ENCODE measurements around the gene CD84. TPM values are rescaled to one million over a fixed set of nuclear protein-coding genes. Genes with fewer than 3 reads are reported as not detected.

Gene CD84
- total and polyA plus RNA-seq, 12 donors: 1.0 to 29.9 (median 12.4) TPM

GRCh38 chr1:160581961-160582360 lies 2.7 kb upstream of the CD84 start:
- intact Hi-C loops (cut with DNase I): no loop called here
- Histone ChIP-seq H3K27me3 (no peaks in the 10 kb centered on the region), H3K4me3 (no peak overlapping the region), H3K36me3 (replicated peaks in 1 of 2) (no peaks in the 10 kb centered on the region), H3K27ac (no peak overlapping the region), H3K4me1 (replicated peaks in 1 of 2) (no peaks in the 10 kb centered on the region), H3K9me3 (replicated peaks in 1 of 3) (no peaks in the 10 kb centered on the region)
- no peak for TF ChIP-seq CTCF (IDR thresholded peaks at IDR 0.05)
- DNase-seq: no peak
- WGBS, 4 donors: 39 to 66% (median 57%) methylated on average over 2 of the region's 2 CpGs

GRCh38 chr1:160580221-160580812 lies 1.0 kb upstream of the CD84 start:
- TF ChIP-seq POLR2A (IDR thresholded peaks at IDR 0.05): no peak
- TF ChIP-seq CTCF (IDR thresholded peaks at IDR 0.05): no peak
- DNase-seq: peak in 1 of 7 donors; percentile 4
- Histone ChIP-seq H3K4me1 (replicated peaks in 1 of 2) (no peaks in the 10 kb centered on the region), H3K4me3 (no peak overlapping the region), H3K27ac (no peak overlapping the region), H3K27me3 (no peaks in the 10 kb centered on the region), H3K9me3 (replicated peaks in 1 of 3) (no peaks in the 10 kb centered on the region), H3K36me3 (replicated peaks in 1 of 2) (no peaks in the 10 kb centered on the region)
- intact Hi-C loops (cut with DNase I): no loop called here
- WGBS, 4 donors: 33 to 59% (median 42%) methylated on average over 1 of the region's 1 CpG

GRCh38 chr1:160578525-160579191 lies 638 bp downstream of the CD84 start:
- Histone ChIP-seq H3K9me3 (replicated peaks in 1 of 3) (no peaks in the 10 kb centered on the region), H3K4me1 (replicated peaks in 1 of 2) (no peaks in the 10 kb centered on the region), H3K27me3 (no peaks in the 10 kb centered on the region), H3K27ac (peak overlapping the region in 3 of 5 donors; percentile 14 to 62 (median 59)), H3K4me3 (peak overlapping the region in 1 of 4 donors; percentile 28), H3K36me3 (replicated peaks in 1 of 2) (no peaks in the 10 kb centered on the region)
- WGBS, 4 donors: 22 to 46% (median 27%) methylated on average over 3 of the region's 3 CpGs
- DNase-seq: no peak
- intact Hi-C loops (cut with DNase I): no loop called here
- TF ChIP-seq POLR2A (IDR thresholded peaks at IDR 0.05) (no peak), CTCF (IDR thresholded peaks at IDR 0.05) (no peak)

GRCh38 chr1:160578175-160578524 lies 1.1 kb downstream of the CD84 start:
- Histone ChIP-seq H3K9me3 (replicated peaks in 1 of 3) (no peaks in the 10 kb centered on the region), H3K4me3 (peak overlapping the region in 1 of 4 donors; percentile 28), H3K4me1 (replicated peaks in 1 of 2) (no peaks in the 10 kb centered on the region), H3K27ac (peak overlapping the region in 3 of 5 donors; percentile 14 to 62 (median 59)), H3K27me3 (no peaks in the 10 kb centered on the region), H3K36me3 (replicated peaks in 1 of 2) (no peaks in the 10 kb centered on the region)
- no peak for DNase-seq
- intact Hi-C loops (cut with DNase I): no loop called here
- 43 to 65% (median 54%) methylated on average over 3 of the region's 3 CpGs for WGBS, 4 donors
- TF ChIP-seq POLR2A (IDR thresholded peaks at IDR 0.05) (no peak), CTCF (IDR thresholded peaks at IDR 0.05) (no peak)

All from adrenal gland (tissue), 12 donors.